H1 (cell line): ENCODE measurements around the gene OR10A4. TPM values are rescaled to one million over a fixed set of nuclear protein-coding genes. Genes with fewer than 3 reads are reported as not detected.

Experiments
- CTCF ChIA-PET: fragments of 300-600 bp; sonication (Branson Sonifier 250); formaldehyde crosslinking; loops from one replicate; lab custom pipeline; 2021; ENCODE audit not compliant: partially characterized antibody; lab: Charles Lee
- POLR2A ChIA-PET: fragments of 300-600 bp; sonication (Branson Sonifier 250); formaldehyde crosslinking; loops from one replicate; lab custom pipeline; 2021; ENCODE audit warnings: inconsistent platforms; ENCODE audit not compliant: partially characterized antibody; lab: Charles Lee
- DNase-seq, 2 experiments: peaks; one replicate each; pipeline versions ENCODE4 v3.0.0 to v3.0.0-alpha.2; 2010 to 2022; ENCODE audit warnings: low spot score in 2 of 2, low read depth in 1 of 2, mixed read lengths in 1 of 2
- FAIRE-seq: peaks from 2 replicates; lab custom pipeline; 2011; peaks lifted over from hg19 to GRCh38; lab: Jason Lieb, UNC
- H2AFZ ChIP-seq: 2 replicates; pipeline ENCODE4 v1.8.1; 2012; ENCODE audit warnings: low read length, inconsistent platforms
- H2AK5ac ChIP-seq: 2 replicates; pipeline ENCODE4 v1.6.1; 2013; ENCODE audit warnings: low read depth, low read length
- H2BK120ac ChIP-seq: replicated peaks from 2 replicates; pipeline ENCODE3; 2013; ENCODE audit warnings: low read depth, low read length, inconsistent platforms
- H2BK12ac ChIP-seq: 2 replicates; pipeline ENCODE4 v1.6.1; 2013; ENCODE audit warnings: low read depth, low read length
- H2BK15ac ChIP-seq: 2 replicates; pipeline ENCODE4 v1.6.1; 2013; ENCODE audit warnings: low read length
- H2BK20ac ChIP-seq: 2 replicates; pipeline ENCODE4 v1.6.1; 2013; ENCODE audit warnings: low read length
- H2BK5ac ChIP-seq: 2 replicates; pipeline ENCODE4 v1.6.1; 2013; ENCODE audit warnings: low read depth, low read length
- H3K14ac ChIP-seq: 2 replicates; pipeline ENCODE4 v1.6.1; 2013; ENCODE audit warnings: inconsistent platforms; ENCODE audit not compliant: insufficient read length
- H3K18ac ChIP-seq: 2 replicates; pipeline ENCODE4 v1.6.1; 2013; ENCODE audit warnings: low read length; ENCODE audit errors: extremely low read depth
- H3K23ac ChIP-seq: 2 replicates; pipeline ENCODE4 v1.6.1; 2013; ENCODE audit warnings: inconsistent platforms; ENCODE audit not compliant: insufficient read length
- H3K23me2 ChIP-seq: 2 replicates; pipeline ENCODE4 v1.6.1; 2013; ENCODE audit warnings: low read depth, low read length
- H3K27ac ChIP-seq: 2 replicates; pipeline ENCODE4 v1.6.1; 2011; ENCODE audit warnings: low read depth, low read length, inconsistent platforms
- H3K27me3 ChIP-seq, 4 experiments: replicated peaks in 1 of 4; 1 replicate in 1 of 4; 2 replicates in 3 of 4; pipeline versions ENCODE4 v1.6.1 to v1.8.1; 2011 to 2013; ENCODE audit warnings: low read length in 3 of 4, mild to moderate bottlenecking in 3 of 4, inconsistent platforms in 2 of 4, mixed read lengths in 2 of 4, moderate library complexity in 1 of 4; ENCODE audit not compliant: control insufficient read depth in 3 of 4, insufficient read depth in 3 of 4; ENCODE audit errors: extremely low read depth in 1 of 4
- H3K36me3 ChIP-seq, 4 experiments: 2 replicates each; pipeline versions ENCODE4 v1.6.1 to v1.8.1; 2011 to 2013; ENCODE audit warnings: mild to moderate bottlenecking in 4 of 4, low read length in 3 of 4, moderate library complexity in 2 of 4, control low read depth in 1 of 4, inconsistent platforms in 1 of 4; ENCODE audit not compliant: insufficient read depth in 4 of 4, control insufficient read depth in 2 of 4
- H3K4ac ChIP-seq: replicated peaks from 2 replicates; pipeline ENCODE3; 2013; ENCODE audit warnings: low read length, low read depth, mixed read lengths, inconsistent platforms; ENCODE audit not compliant: insufficient read length
- H3K4me1 ChIP-seq, 4 experiments: replicated peaks in 1 of 4; 1 replicate in 1 of 4; 2 replicates in 3 of 4; pipeline versions ENCODE4 v1.6.1 to v1.8.1; 2011 to 2013; ENCODE audit warnings: low read length in 3 of 4, inconsistent platforms in 2 of 4, mixed read lengths in 1 of 4; ENCODE audit not compliant: insufficient read depth in 4 of 4, control insufficient read depth in 3 of 4
- H3K4me2 ChIP-seq, 2 experiments: 2 replicates each; pipeline versions ENCODE4 v1.6.1 to v1.8.1; 2011 to 2013; ENCODE audit warnings: low read depth in 2 of 2, low read length in 2 of 2, control low read depth in 1 of 2, inconsistent platforms in 1 of 2, mild to moderate bottlenecking in 1 of 2; ENCODE audit not compliant: insufficient read depth in 1 of 2
- H3K4me3 ChIP-seq, 4 experiments: fragments of 200-600, 300-600 bp in 1 of 4; sonication (generic), shearing (Covaris generic), sonication (Bioruptor Twin) in 1 of 4; 2 replicates each; pipeline versions ENCODE4 v1.5.1 to v1.8.1; 2011 to 2016; ENCODE audit warnings: low read length in 4 of 4, low read depth in 3 of 4, control low read depth in 2 of 4, inconsistent platforms in 2 of 4, mild to moderate bottlenecking in 2 of 4, mixed read lengths in 1 of 4, moderate library complexity in 1 of 4; ENCODE audit not compliant: insufficient read depth in 2 of 4; ENCODE audit errors: extremely low read depth in 1 of 4
- H3K56ac ChIP-seq: replicated peaks from 2 replicates; pipeline ENCODE3; 2013; ENCODE audit warnings: low read depth, mild to moderate bottlenecking, mixed read lengths, low read length, inconsistent platforms; ENCODE audit not compliant: insufficient read length
- H3K79me1 ChIP-seq: 2 replicates; pipeline ENCODE4 v1.6.1; 2013; ENCODE audit warnings: low read depth, low read length, control low read depth
- H3K79me2 ChIP-seq, 2 experiments: 2 replicates each; pipeline versions ENCODE4 v1.6.1 to v1.8.1; 2012 to 2013; ENCODE audit warnings: low read length in 2 of 2, mild to moderate bottlenecking in 2 of 2, inconsistent platforms in 1 of 2; ENCODE audit not compliant: insufficient read depth in 2 of 2, control insufficient read depth in 1 of 2
- H3K9ac ChIP-seq, 4 experiments: replicated peaks in 1 of 4; 1 replicate in 1 of 4; 2 replicates in 3 of 4; pipeline versions ENCODE4 v1.6.1 to v1.8.1; 2011 to 2013; ENCODE audit warnings: low read depth in 3 of 4, low read length in 3 of 4, control low read depth in 2 of 4, mild to moderate bottlenecking in 2 of 4, moderate library complexity in 2 of 4, inconsistent platforms in 1 of 4; ENCODE audit errors: extremely low read depth in 1 of 4
- H3K9me3 ChIP-seq, 2 experiments: 2 replicates each; pipeline versions ENCODE4 v1.6.1 to v1.8.1; 2012 to 2013; ENCODE audit warnings: mild to moderate bottlenecking in 2 of 2, moderate library complexity in 2 of 2, control low read depth in 1 of 2, inconsistent platforms in 1 of 2, low read depth in 1 of 2, low read length in 1 of 2, mixed read lengths in 1 of 2; ENCODE audit not compliant: insufficient read depth in 2 of 2
- H4K20me1 ChIP-seq, 2 experiments: replicated peaks in 1 of 2; 2 replicates each; pipeline versions ENCODE3 to v1.8.1; 2011 to 2013; ENCODE audit warnings: inconsistent platforms in 2 of 2, low read length in 2 of 2, mild to moderate bottlenecking in 1 of 2; ENCODE audit not compliant: insufficient read depth in 2 of 2, control insufficient read depth in 1 of 2
- H4K5ac ChIP-seq: 2 replicates; pipeline ENCODE4 v1.6.1; 2013; ENCODE audit warnings: low read length, low read depth, mixed read lengths, inconsistent platforms; ENCODE audit not compliant: insufficient read length
- H4K8ac ChIP-seq: 2 replicates; pipeline ENCODE4 v1.8.0; 2013; ENCODE audit warnings: mild to moderate bottlenecking, moderate library complexity, low read length, inconsistent platforms; ENCODE audit not compliant: insufficient read depth; ENCODE audit errors: extremely low read depth
- H4K91ac ChIP-seq: replicated peaks from 2 replicates; pipeline ENCODE3; 2013; ENCODE audit warnings: low read length, mixed read lengths, inconsistent platforms; ENCODE audit not compliant: insufficient read length
- ATF3 ChIP-seq: IDR thresholded peaks from 2 replicates; pipeline ENCODE4 v1.6.1; 2011; ENCODE audit warnings: low read depth, mild to moderate bottlenecking, low read length; ENCODE audit not compliant: insufficient read depth
- CEBPB ChIP-seq: IDR thresholded peaks from 2 replicates; pipeline ENCODE4 v1.6.1; 2012; ENCODE audit warnings: low read depth, low read length
- CHD1 ChIP-seq: IDR thresholded peaks from 2 replicates; pipeline ENCODE4 v1.6.1; 2012; ENCODE audit warnings: low read depth, low read length, improper control_type of control experiment
- E2F6 ChIP-seq: IDR thresholded peaks from 2 replicates; pipeline ENCODE4 v1.6.1; 2012; ENCODE audit warnings: inconsistent platforms
- MAFK ChIP-seq: IDR thresholded peaks from 2 replicates; pipeline ENCODE4 v1.6.1; 2012; ENCODE audit warnings: low read depth, mild to moderate bottlenecking, improper control_type of control experiment, low read length
- NANOG ChIP-seq: IDR thresholded peaks from 2 replicates; pipeline ENCODE4 v1.6.1; 2011; ENCODE audit warnings: low read length, low read depth, mild to moderate bottlenecking, inconsistent platforms; ENCODE audit not compliant: insufficient read depth, poor library complexity, severe bottlenecking
- RAD21 ChIP-seq, 2 experiments: IDR thresholded peaks in 1 of 2; conservative IDR thresholded peaks in 1 of 2; 2 replicates each; pipeline ENCODE4 v1.6.1; 2011; ENCODE audit warnings: low read depth in 2 of 2, low read length in 2 of 2, improper control_type of control experiment in 1 of 2, inconsistent platforms in 1 of 2, mild to moderate bottlenecking in 1 of 2, moderate library complexity in 1 of 2
- SRF ChIP-seq: IDR thresholded peaks from 2 replicates; pipeline ENCODE4 v1.6.1; 2011; ENCODE audit warnings: mild to moderate bottlenecking, low read depth, low read length, moderate library complexity
- polyA plus RNA-seq, 7 experiments: library from polyadenylated mRNA; depleted of rRNA in 3 of 7; stranded (reverse) in 5 of 7; unstranded in 2 of 7; fragments of >200 nt in 5 of 7; fragments of 200-250 nt in 2 of 7; gene quantifications; 1 replicate in 5 of 7; 2 replicates in 1 of 7; 4 replicates in 1 of 7; pipeline versions ENCODE4 v1.2.1 to v1.2.3, GENCODE V29; 2011 to 2013; ENCODE audit warnings: missing spikeins in 2 of 7, mixed read lengths in 2 of 7
- total RNA-seq: library from RNA; stranded (reverse); fragmentation: NEBNext Ultra II Directional; extraction: Animal tissue kit (Norgen Biotek cat#: 25700); gene quantifications from 2 replicates; pipeline ENCODE4 v1.2.1, GENCODE V29; 2021

OR10A4 gene
- total and polyA plus RNA-seq, 2 of the 8 experiments (the other 6 are each of a cell fraction or from before 2014, with no cell fraction given) = not detected

GRCh38 chr11:6882751-6883150, 6.3 kb downstream of the OR10A4 start:
- no peak overlapping the region for H2BK5ac ChIP-seq
- H2BK120ac ChIP-seq = no peak overlapping the region
- no peak overlapping the region for H2AK5ac ChIP-seq
- no peak overlapping the region for H3K4me2 ChIP-seq
- H3K9me3 ChIP-seq = no peaks in the 10 kb centered on the region
- no peaks in the 10 kb centered on the region for H3K23me2 ChIP-seq
- no peak overlapping the region for H2BK15ac ChIP-seq
- FAIRE-seq (no peak), DNase-seq (no peak)
- ChIA-PET POLR2A (no interaction called here), CTCF (no interaction called here)
- no peaks in the 10 kb centered on the region for H3K79me2 ChIP-seq
- H4K20me1 ChIP-seq = no peaks in the 10 kb centered on the region
- no peak overlapping the region for H3K9ac ChIP-seq
- H3K23ac ChIP-seq = no peak overlapping the region
- H3K4me3 ChIP-seq = no peak overlapping the region
- no peak overlapping the region for H2BK20ac ChIP-seq
- no peak overlapping the region for H4K91ac ChIP-seq
- no peak overlapping the region for H3K56ac ChIP-seq
- no peaks in the 10 kb centered on the region for H3K4me1 ChIP-seq
- H2AFZ ChIP-seq = no peak overlapping the region
- H3K14ac ChIP-seq = no peak overlapping the region
- H3K36me3 ChIP-seq = no peaks in the 10 kb centered on the region
- H3K27me3 ChIP-seq = no peaks in the 10 kb centered on the region
- H4K5ac ChIP-seq = no peak overlapping the region
- no peak overlapping the region for H3K18ac ChIP-seq
- no peak overlapping the region for H4K8ac ChIP-seq
- H3K27ac ChIP-seq = no peak overlapping the region
- no peaks in the 10 kb centered on the region for H3K79me1 ChIP-seq
- H3K4ac ChIP-seq = no peak overlapping the region
- TF ChIP-seq ATF3 (no peak), NANOG (no peak), CHD1 (no peak), RAD21 (IDR thresholded peaks at IDR 0.05 in 1 of 2, conservative IDR thresholded peaks at IDR 0.05 in 1 of 2; ENCODE audit: low read depth in 2 of 2, low read length in 2 of 2) (no peak), CEBPB (no peak), E2F6 (no peak), SRF (no peak), MAFK (peak; percentile 68; the same call in 1 of the 2 replicates)
- no peak overlapping the region for H2BK12ac ChIP-seq
